Measurements from ENCODE around the gene CSF3. TPM values are rescaled to one million over a fixed set of nuclear protein-coding genes. Genes with fewer than 3 reads are reported as not detected.

The CSF3 gene
- total RNA-seq, 1 donor from 2014 or later, result not detected

GRCh38 chr17:39968761-39969160 is 46.5 kb upstream of the CSF3 start:
- Histone ChIP-seq H3K27me3 (ENCODE audit: insufficient read depth, low read length) (peaks cover 5% of the 10 kb centered on the region), H3K4me2 (ENCODE audit: low read length) (no peak overlapping the region), H3K36me3 (ENCODE audit: insufficient read depth, low read length) (no peaks in the 10 kb centered on the region), H2AFZ (ENCODE audit: low read depth, low read length) (no peak overlapping the region), H3K9me3 (ENCODE audit: insufficient read depth, low read depth, low read length) (no peaks in the 10 kb centered on the region), H3K9ac (ENCODE audit: low read length) (no peak overlapping the region), H3K79me2 (ENCODE audit: insufficient read depth, low read length) (no peaks in the 10 kb centered on the region), H3K4me3 (ENCODE audit: insufficient read depth, low read depth, low read length) (no peak overlapping the region), H3K27ac (ENCODE audit: low read depth, low read length) (no peak overlapping the region), H3K4me1 (ENCODE audit: insufficient read depth, low read length) (no peaks in the 10 kb centered on the region), H4K20me1 (ENCODE audit: insufficient read depth, low read length) (no peaks in the 10 kb centered on the region)
- Mint-ChIP-seq H3K27ac (ENCODE audit: unreplicated experiment) (peak overlapping the region; percentile 73), H3K9me3 (ENCODE audit: unreplicated experiment) (peaks cover 3% of the 10 kb centered on the region), H3K4me3 (ENCODE audit: unreplicated experiment) (peak overlapping the region; percentile 4), H3K36me3 (ENCODE audit: low read depth, unreplicated experiment) (peaks cover under 1% of the 10 kb centered on the region), H3K4me1 (ENCODE audit: low read depth, unreplicated experiment) (peaks cover 8% of the 10 kb centered on the region), H3K27me3 (ENCODE audit: low read depth, unreplicated experiment) (peaks cover 40% of the 10 kb centered on the region)
- TF ChIP-seq CTCF (IDR thresholded peaks at IDR 0.05; ENCODE audit: insufficient read depth, low read depth, low read length), result no peak
- FAIRE-seq, result no peak
- DNase-seq (ENCODE audit: low read depth), result no peak

GRCh38 chr17:39969375-39969774 is 45.9 kb upstream of the CSF3 start:
- Histone ChIP-seq H3K4me2 (ENCODE audit: low read length) (no peak overlapping the region), H2AFZ (ENCODE audit: low read depth, low read length) (no peak overlapping the region), H3K36me3 (ENCODE audit: insufficient read depth, low read length) (no peaks in the 10 kb centered on the region), H3K27me3 (ENCODE audit: insufficient read depth, low read length) (peaks cover 5% of the 10 kb centered on the region), H3K9me3 (ENCODE audit: insufficient read depth, low read depth, low read length) (no peaks in the 10 kb centered on the region), H3K79me2 (ENCODE audit: insufficient read depth, low read length) (no peaks in the 10 kb centered on the region), H3K9ac (ENCODE audit: low read length) (no peak overlapping the region), H4K20me1 (ENCODE audit: insufficient read depth, low read length) (no peaks in the 10 kb centered on the region), H3K27ac (ENCODE audit: low read depth, low read length) (no peak overlapping the region), H3K4me1 (ENCODE audit: insufficient read depth, low read length) (no peaks in the 10 kb centered on the region), H3K4me3 (ENCODE audit: insufficient read depth, low read depth, low read length) (no peak overlapping the region)
- no peak overlapping the region for H3K27ac Mint-ChIP-seq (ENCODE audit: unreplicated experiment)
- DNase-seq (ENCODE audit: low read depth), result no peak
- H3K4me1 Mint-ChIP-seq (ENCODE audit: low read depth, unreplicated experiment), result peaks cover 9% of the 10 kb centered on the region
- TF ChIP-seq CTCF (IDR thresholded peaks at IDR 0.05; ENCODE audit: insufficient read depth, low read depth, low read length) (no peak), EZH2 (IDR thresholded peaks at IDR 0.05; ENCODE audit: insufficient read depth, low read length) (no peak)
- peaks cover 3% of the 10 kb centered on the region for H3K36me3 Mint-ChIP-seq (ENCODE audit: low read depth, unreplicated experiment)
- no peak for FAIRE-seq
- H3K4me3 Mint-ChIP-seq (ENCODE audit: unreplicated experiment), result no peak overlapping the region
- H3K27me3 Mint-ChIP-seq (ENCODE audit: low read depth, unreplicated experiment), result peaks cover 35% of the 10 kb centered on the region
- peaks cover 6% of the 10 kb centered on the region for H3K9me3 Mint-ChIP-seq (ENCODE audit: unreplicated experiment)

GRCh38 chr17:39970157-39970692 is 45.0 kb upstream of the CSF3 start:
- no peak overlapping the region for H3K4me3 Mint-ChIP-seq (ENCODE audit: unreplicated experiment)
- peaks cover 9% of the 10 kb centered on the region for H3K4me1 Mint-ChIP-seq (ENCODE audit: low read depth, unreplicated experiment)
- peaks cover 6% of the 10 kb centered on the region for H3K9me3 Mint-ChIP-seq (ENCODE audit: unreplicated experiment)
- peaks cover 3% of the 10 kb centered on the region for H3K36me3 Mint-ChIP-seq (ENCODE audit: low read depth, unreplicated experiment)
- Histone ChIP-seq H3K79me2 (ENCODE audit: insufficient read depth, low read length) (no peaks in the 10 kb centered on the region), H3K27ac (ENCODE audit: low read depth, low read length) (no peak overlapping the region), H3K4me2 (ENCODE audit: low read length) (no peak overlapping the region), H4K20me1 (ENCODE audit: insufficient read depth, low read length) (no peaks in the 10 kb centered on the region), H3K4me1 (ENCODE audit: insufficient read depth, low read length) (no peaks in the 10 kb centered on the region), H3K27me3 (ENCODE audit: insufficient read depth, low read length) (peaks cover 5% of the 10 kb centered on the region), H3K4me3 (ENCODE audit: insufficient read depth, low read depth, low read length) (no peak overlapping the region), H3K36me3 (ENCODE audit: insufficient read depth, low read length) (no peaks in the 10 kb centered on the region), H2AFZ (ENCODE audit: low read depth, low read length) (no peak overlapping the region), H3K9ac (ENCODE audit: low read length) (no peak overlapping the region), H3K9me3 (ENCODE audit: insufficient read depth, low read depth, low read length) (no peaks in the 10 kb centered on the region)
- FAIRE-seq (no peak), DNase-seq (ENCODE audit: low read depth) (no peak)
- TF ChIP-seq CTCF (IDR thresholded peaks at IDR 0.05; ENCODE audit: insufficient read depth, low read depth, low read length), result no peak
- TF ChIP-seq EZH2 (IDR thresholded peaks at IDR 0.05; ENCODE audit: insufficient read depth, low read length), result no peak
- peaks cover 30% of the 10 kb centered on the region for H3K27me3 Mint-ChIP-seq (ENCODE audit: low read depth, unreplicated experiment)
- H3K27ac Mint-ChIP-seq (ENCODE audit: unreplicated experiment), result no peak overlapping the region

All from astrocyte (in vitro differentiated cells and primary cell).